NCI-H1048 (cell line): ENCODE results near the gene PTP4A2.
"Not testable (repeated sequence)": the region's sequence is repeated elsewhere in the genome, so short reads cannot be mapped to it uniquely, and the experiment has no call there.

Experiments used
- DNase-seq: peaks from one replicate; lab custom pipeline; 2025; lab: John Stamatoyannopoulos, UW

The PTP4A2 gene

GRCh38 chr1:31949862-31950261, 11.7 kb upstream of the PTP4A2 start:
- no peak for DNase-seq

- not testable (repeated sequence) for DNase-seq
Measured at GRCh38 chr1:31945677-31946076, 7.5 kb upstream of the PTP4A2 start.

GRCh38 chr1:31944205-31945089, 6.3 kb upstream of the PTP4A2 start:
- no peak for DNase-seq

- DNase-seq: no peak
Measured at GRCh38 chr1:31943546-31944184, 5.5 kb upstream of the PTP4A2 start.

GRCh38 chr1:31942061-31942460, 3.9 kb upstream of the PTP4A2 start:
- not testable (repeated sequence) for DNase-seq

- no peak for DNase-seq
Measured at GRCh38 chr1:31939484-31940329, 1.5 kb upstream of the PTP4A2 start.

- DNase-seq: no peak
Measured at GRCh38 chr1:31937300-31938183, 626 bp downstream of the PTP4A2 start.

GRCh38 chr1:31936981-31937299, 1.2 kb downstream of the PTP4A2 start:
- no peak for DNase-seq

GRCh38 chr1:31936278-31936980, 1.7 kb downstream of the PTP4A2 start:
- DNase-seq: no peak

- no peak for DNase-seq
Measured at GRCh38 chr1:31934706-31935629, 3.2 kb downstream of the PTP4A2 start.

GRCh38 chr1:31932491-31933316, 5.5 kb downstream of the PTP4A2 start:
- no peak for DNase-seq

- DNase-seq: no peak
Measured at GRCh38 chr1:31931593-31932225, 6.5 kb downstream of the PTP4A2 start.

GRCh38 chr1:31930836-31931592, 7.2 kb downstream of the PTP4A2 start:
- no peak for DNase-seq

- no peak for DNase-seq
Measured at GRCh38 chr1:31927661-31927980, 10.5 kb downstream of the PTP4A2 start.

- DNase-seq: no peak
Measured at GRCh38 chr1:31926853-31927660, 11.1 kb downstream of the PTP4A2 start.

GRCh38 chr1:31926252-31926651, 11.9 kb downstream of the PTP4A2 start:
- no peak for DNase-seq

- not testable (repeated sequence) for DNase-seq
Measured at GRCh38 chr1:31925824-31926223, 12.3 kb downstream of the PTP4A2 start.
